Cerebellar cortex (tissue), 1 donor: ENCODE results near the gene XYLB.

Experiments
- DNase-seq: peaks from one replicate; pipeline ENCODE4 v3.0.0-alpha.2; 2015; ENCODE audit warnings: low spot score

Gene XYLB

GRCh38 chr3:38364721-38365400 lies 18.3 kb downstream of the XYLB start:
- DNase-seq: no peak

DNA sequence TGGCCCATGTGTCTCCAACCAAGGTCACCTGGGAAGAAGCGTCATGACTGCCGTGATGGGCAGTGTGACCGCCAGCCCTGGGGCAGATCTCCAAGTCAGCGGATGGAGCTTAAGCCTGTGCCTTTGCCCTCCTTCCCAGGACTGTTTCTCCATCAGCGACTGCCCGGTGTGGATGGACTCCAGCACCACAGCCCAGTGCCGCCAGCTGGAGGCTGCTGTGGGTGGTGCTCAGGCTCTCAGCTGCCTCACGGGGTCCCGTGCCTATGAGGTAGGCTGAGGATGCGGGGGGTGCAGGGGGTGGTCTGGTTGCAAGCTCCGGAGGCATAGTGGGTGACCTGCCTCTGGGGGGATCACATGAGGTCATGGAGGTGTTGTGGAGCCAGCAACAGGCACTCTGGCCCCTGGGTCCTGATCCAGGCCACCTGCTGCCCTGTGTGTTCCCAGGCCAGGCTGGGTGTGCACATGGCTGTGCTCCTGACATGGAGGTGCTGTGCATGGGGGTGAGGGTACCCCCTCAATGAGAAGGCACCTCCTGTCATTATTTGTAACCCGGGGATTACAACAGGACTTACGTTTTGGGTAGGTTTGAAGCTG lies 19.0 kb downstream of the XYLB start:
- no peak for DNase-seq

DNA sequence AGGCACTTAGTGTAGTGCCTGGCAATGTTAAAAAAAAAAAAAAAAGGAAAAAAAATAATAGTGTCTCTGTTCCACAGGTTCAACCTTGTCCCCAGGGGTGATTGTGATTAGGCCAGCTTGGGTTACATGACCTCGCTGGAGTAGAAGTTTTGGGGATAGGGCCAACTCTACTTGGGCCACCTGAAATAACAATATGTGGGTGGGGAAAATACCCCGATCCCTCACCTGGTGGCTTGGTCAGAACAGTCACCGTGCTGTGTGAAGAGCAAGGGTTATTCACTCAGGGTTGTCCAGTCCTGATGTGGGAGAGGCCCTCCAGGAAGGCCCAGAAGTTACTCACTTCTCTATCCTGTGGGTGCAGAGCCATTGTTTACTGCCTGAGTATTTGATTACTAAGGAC lies 19.5 kb downstream of the XYLB start:
- no peak for DNase-seq

DNA sequence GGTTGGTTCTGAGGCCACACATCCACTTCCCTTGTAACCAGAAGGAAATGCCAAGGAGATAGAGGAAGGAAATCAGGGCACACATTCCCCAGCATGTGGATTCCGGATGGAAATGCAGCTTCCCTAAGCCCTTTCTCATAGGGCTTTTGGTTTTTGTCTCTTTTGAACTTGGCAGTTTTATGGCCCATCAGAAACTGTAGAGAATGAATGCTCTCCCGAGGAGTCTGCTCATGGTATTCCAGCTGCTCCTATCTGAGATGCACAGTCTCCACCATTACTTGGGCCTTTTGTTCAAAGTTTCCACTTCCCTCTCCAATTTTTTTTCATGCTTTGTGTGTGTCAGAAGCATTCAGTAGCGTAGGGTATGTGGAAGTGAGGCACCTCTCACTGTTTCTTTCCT lies 21.2 kb downstream of the XYLB start:
- no peak for DNase-seq

DNA sequence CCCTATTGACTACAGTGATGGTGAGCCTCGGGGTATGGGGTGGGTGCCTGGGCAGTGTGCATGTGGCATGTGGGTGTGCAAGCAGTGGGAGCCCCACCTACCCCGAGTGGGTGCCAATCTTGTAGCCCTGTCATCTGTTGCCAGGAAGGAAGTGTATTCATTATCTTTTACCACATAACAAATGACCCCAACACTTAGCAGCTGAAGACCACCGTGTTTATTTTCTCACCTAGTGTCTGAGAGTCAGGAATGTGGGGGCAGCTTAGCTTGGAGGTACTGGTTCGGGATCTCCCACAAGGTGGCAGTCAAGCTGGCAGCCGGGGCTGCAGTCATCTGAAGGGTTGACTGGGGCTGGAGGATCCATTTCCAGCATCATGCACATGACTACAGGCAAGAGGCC lies 21.7 kb downstream of the XYLB start:
- no peak for DNase-seq

GRCh38 chr3:38369186-38369585 lies 22.6 kb downstream of the XYLB start:
- DNase-seq: no peak

GRCh38 chr3:38370149-38370548 lies 23.6 kb downstream of the XYLB start:
- no peak for DNase-seq

- DNase-seq: no peak
Measured at GRCh38 chr3:38370861-38371260, 24.3 kb downstream of the XYLB start.

DNA sequence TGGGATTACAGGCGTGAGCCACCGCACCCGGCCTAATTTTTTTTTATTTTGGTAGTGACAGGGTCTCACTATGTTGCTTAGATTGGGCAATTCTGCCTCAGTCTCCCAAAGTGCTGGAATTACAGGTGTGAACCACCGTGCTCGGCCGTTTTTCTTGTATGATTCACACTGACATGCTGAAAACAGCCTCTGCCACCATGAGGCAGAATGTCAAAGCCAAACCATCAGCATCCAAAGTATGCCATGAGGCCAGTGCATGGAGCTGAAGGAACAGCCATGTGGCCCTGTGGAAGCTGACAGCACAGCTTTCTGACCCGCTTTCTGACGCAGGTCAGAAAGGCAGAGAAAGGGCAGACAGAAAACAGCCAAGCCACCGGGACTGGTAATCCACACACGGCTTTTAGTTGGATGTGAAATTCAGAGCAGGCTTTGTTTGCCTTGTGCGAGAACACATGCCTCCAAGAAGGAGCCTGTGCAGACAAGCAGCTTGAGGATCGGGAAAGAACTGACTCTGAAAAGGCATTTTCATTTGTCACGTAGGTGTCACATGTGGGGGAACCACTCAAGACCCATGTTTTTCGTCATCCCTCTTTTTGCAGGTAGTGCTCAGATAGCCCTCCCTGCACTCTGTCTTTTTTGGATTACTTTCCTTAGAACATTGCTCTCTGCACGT lies 25.1 kb downstream of the XYLB start:
- DNase-seq: no peak

DNA sequence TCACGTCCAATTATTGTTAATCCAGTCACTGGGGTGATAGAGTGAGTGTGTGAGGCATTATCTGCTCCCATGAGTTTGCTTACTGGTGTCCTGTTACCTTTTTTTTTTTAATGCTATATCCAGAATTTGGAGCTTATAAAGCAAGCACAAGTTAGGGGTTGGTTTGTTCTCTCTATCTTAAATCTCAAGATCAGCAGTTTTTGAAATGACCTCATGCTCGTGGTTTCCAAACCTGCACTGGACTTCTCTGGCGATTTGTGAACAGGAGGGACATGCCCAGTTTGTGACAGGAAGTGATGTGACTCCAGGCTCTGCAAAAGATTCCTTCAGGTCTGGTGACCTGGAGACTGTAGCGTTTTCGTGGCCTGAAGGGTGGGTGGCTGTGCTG lies 25.6 kb downstream of the XYLB start:
- no peak for DNase-seq

DNA sequence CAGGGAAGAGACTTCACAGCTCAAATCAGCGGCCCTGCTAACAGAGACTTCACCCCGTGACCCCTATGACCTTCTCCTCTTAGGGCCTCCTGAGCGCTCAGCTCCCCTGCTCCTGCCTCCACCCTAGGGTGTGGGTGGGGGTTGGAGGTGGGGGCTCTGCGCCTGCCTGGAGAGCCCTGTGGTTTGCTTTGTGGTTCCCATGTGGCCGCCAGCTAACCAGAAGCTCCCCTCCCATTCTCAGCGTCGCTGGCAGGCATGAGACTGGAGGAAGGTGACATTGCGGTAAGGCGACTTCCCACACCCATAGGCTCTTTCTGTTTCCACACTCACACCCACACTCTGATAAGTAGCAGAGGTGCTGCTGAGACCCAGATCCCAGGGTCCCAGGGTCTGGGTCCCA lies 27.6 kb downstream of the XYLB start:
- no peak for DNase-seq

- no peak for DNase-seq
Measured at GRCh38 chr3:38375072-38375471, 28.5 kb downstream of the XYLB start.

DNA sequence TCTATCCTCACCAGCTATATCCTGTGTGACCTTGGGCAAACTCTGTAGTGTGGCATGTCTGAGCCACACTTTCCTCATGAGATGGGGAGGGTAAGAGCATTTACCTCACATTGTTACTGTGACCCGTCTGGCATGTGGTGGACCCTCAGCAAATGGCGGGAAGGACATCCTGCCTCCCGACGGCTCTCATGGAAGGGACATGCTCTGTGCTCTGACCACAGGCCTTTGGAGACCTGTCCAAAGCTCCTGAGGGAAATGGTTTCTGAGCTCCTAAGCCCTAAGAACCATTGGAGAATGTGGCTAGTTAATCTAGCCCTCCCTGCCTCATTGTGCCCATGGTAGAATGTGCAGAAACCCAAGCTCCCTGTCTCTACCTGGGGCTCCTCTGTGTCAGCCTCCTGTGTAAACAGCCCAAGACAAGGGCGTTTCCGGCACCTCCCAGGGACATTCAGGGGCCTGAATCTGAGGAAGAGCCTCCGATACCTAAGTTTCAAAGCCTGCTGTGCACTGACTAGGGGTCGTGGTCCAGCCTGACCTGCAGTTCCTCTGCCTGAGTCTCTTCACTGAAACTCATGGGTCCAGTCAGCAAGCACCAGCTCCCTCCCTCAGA lies 29.0 kb downstream of the XYLB start:
- DNase-seq: no peak

DNA sequence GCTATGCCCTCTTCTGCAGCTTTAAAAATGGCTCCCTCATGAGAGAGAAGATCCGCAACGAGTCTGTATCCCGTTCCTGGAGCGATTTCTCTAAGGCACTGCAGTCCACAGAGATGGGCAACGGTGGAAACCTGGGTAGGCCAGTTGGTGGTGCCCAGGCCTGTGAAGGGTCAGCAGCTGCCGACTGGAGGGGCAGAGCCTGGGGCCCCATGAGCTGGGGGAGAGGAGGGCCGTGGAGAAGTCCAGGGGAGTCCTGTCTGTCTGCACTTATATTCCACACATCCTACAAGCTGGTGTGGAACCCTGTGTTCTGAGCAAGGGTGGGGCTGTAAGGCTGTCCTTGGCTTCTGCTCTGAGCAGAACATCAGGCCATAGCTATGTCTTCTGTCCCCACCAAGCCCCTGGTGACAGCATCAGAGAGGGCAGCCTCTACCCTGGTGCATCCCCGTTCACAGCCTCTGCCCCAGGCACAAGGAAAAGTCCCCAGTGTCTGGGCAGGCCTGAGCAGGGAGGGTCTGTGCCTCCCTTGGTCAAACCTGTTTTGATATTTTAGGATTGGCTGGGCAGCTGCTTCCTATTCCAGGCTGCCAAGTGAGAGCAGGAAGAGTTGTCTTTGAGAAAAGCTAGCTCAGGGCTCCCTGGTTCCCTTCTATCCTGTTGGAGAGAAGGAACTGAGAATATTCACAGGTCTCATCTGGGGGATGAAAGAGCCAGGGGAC lies 29.7 kb downstream of the XYLB start:
- DNase-seq: no peak

DNA sequence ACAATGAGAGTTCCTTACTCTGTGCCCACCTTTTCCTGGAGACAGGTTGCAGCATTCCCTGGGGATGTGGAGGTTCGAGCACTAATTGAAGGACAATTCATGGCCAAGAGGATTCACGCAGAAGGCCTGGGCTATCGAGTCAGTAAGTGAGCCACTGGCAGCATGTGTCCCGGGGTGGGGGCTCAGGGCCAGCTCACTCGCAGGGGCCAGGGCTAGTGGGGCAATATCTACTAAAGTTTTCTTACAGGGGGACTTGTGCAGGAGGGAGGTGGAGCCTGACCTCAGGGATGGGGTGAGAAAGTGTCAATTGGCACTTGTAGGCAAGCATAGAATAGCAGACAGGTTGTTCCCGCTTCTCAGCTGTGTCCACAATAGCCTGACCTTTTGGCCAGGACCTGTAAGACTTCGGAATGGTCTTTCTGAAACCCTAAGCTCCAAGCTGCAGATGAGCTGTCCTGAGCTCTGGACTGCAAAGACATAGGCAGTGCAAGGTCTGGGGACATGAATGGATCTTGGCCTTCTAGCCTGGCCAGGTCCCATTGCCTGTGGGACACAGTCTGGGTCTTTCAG lies 32.7 kb downstream of the XYLB start:
- DNase-seq: no peak

- no peak for DNase-seq
Measured at GRCh38 chr3:38382506-38383080, 36.0 kb downstream of the XYLB start.

DNA sequence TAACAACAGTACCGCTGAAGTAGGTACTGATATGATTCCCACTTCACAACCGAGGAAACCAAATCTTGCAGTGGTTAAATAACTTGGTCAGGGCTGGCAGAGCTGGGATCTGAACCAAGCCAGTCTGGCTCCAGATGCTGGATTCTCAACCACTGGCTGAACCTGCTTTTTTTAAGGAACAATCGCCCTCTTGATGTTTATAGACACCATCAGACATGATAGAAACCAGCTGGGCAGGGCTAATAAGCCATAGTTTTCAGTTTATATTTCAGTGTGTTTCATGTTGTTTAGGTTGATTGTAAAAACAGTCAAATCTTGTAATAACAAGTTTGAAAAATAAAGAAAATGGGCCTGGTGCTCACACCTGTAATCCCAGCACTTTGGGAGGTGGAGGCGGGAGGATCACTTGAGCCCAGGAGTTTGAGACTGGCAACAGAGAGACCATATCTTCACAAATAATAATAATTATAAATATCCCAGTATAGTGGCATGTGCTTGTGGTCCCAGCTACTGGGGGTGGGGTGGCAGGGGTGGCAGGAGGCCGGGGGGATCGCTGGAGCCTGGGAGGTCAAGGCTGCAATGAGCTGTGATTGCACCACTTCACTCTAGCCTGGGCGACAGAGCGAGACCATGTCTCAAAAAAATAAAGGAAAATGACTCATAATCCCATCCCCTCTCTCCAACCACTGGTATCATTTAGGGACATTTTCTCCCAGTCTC lies 36.7 kb downstream of the XYLB start:
- no peak for DNase-seq

GRCh38 chr3:38386992-38387750 lies 40.6 kb downstream of the XYLB start:
- no peak for DNase-seq

DNA sequence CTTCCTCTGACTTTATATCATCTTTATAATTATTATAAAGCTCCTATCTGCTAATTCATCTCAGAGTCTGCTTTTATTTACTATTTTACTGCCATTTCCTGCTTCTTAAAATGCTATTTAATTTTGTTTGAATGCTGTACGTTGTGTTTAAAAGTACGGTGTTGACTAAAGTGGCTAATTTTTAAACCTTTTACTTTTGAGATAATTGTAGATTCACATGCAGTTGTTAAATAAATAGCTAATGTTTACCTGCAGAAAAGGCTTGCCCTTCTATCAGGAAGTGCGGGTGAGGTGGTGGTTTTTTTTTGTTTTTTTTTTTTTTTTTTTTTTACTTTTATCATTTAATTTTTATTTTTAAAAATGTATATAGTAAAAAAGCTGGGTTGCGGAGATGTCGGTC lies 41.3 kb downstream of the XYLB start:
- no peak for DNase-seq

GRCh38 chr3:38392604-38393163 lies 46.1 kb downstream of the XYLB start:
- no peak for DNase-seq
